GM12878 (cell line): ENCODE measurements around the gene TMEM53. TPM values are rescaled to one million over a fixed set of nuclear protein-coding genes. Genes with fewer than 3 reads are reported as not detected.

Source experiments
- ATF2 ChIP-seq: IDR thresholded peaks from 2 replicates; pipeline ENCODE4 v1.6.1; 2012; ENCODE audit warnings: low read length, inconsistent platforms
- BCL11A ChIP-seq: IDR thresholded peaks from 2 replicates; pipeline ENCODE4 v1.6.1; 2011; ENCODE audit warnings: low read depth, low read length
- CBX3 ChIP-seq: fragments of 200-600 bp; sonication (generic); IDR thresholded peaks from 2 replicates; pipeline ENCODE4 v1.6.1; 2016; ENCODE audit warnings: low read depth, borderline replicate concordance
- CTCF ChIP-seq, 3 experiments: IDR thresholded peaks in 2 of 3; conservative IDR thresholded peaks in 1 of 3; 2 replicates each; pipeline ENCODE4 v1.5.1; 2011; ENCODE audit warnings: low read depth in 3 of 3, low read length in 3 of 3, mild to moderate bottlenecking in 3 of 3, control low read depth in 2 of 3, moderate library complexity in 2 of 3, inconsistent platforms in 1 of 3, mixed read lengths in 1 of 3; ENCODE audit not compliant: control insufficient read depth in 2 of 3, insufficient read depth in 1 of 3; ENCODE audit errors: extremely low read depth in 1 of 3
- EGR1 ChIP-seq, 2 experiments: IDR thresholded peaks; 1 replicate in 1 of 2; 2 replicates in 1 of 2; pipeline ENCODE4 v1.6.1; 2011 to 2012; ENCODE audit warnings: low read depth in 2 of 2, low read length in 2 of 2, borderline replicate concordance in 1 of 2, mild to moderate bottlenecking in 1 of 2, moderate library complexity in 1 of 2
- FOXK2 ChIP-seq: fragments of 450-650 bp; IDR thresholded peaks from 2 replicates; pipeline ENCODE4 v1.6.1; 2017; ENCODE audit warnings: mild to moderate bottlenecking, moderate library complexity
- GABPA ChIP-seq: IDR thresholded peaks from 2 replicates; pipeline ENCODE4 v1.6.1; 2014; ENCODE audit warnings: antibody characterized with exemption, low read depth, mild to moderate bottlenecking, inconsistent platforms
- HDAC6 ChIP-seq: fragments of 200-600 bp; sonication (generic); IDR thresholded peaks from one replicate; pipeline ENCODE4 v1.8.0; 2017; ENCODE audit warnings: antibody characterized with exemption; ENCODE audit not compliant: unreplicated experiment
- IRF4 ChIP-seq: IDR thresholded peaks from 2 replicates; pipeline ENCODE4 v1.6.1; 2011; ENCODE audit warnings: low read depth, low read length
- MEF2A ChIP-seq: IDR thresholded peaks from 2 replicates; pipeline ENCODE4 v1.6.1; 2011; ENCODE audit warnings: low read depth, mild to moderate bottlenecking, low read length, moderate library complexity; ENCODE audit not compliant: insufficient read depth
- MTA3 ChIP-seq: IDR thresholded peaks from 2 replicates; pipeline ENCODE4 v1.6.1; 2012; ENCODE audit warnings: low read length, inconsistent platforms, borderline replicate concordance
- NRF1 ChIP-seq: conservative IDR thresholded peaks from 2 replicates; pipeline ENCODE4 v1.6.1; 2011; ENCODE audit warnings: mild to moderate bottlenecking, low read depth, low read length, improper control_type of control experiment
- PAX8 ChIP-seq: fragments of 450-650 bp; IDR thresholded peaks from 2 replicates; pipeline ENCODE4 v1.6.1; 2017; ENCODE audit warnings: mild to moderate bottlenecking, moderate library complexity
- POU2F2 ChIP-seq: IDR thresholded peaks from 3 replicates; pipeline ENCODE4 v1.6.1; 2011; ENCODE audit warnings: low read depth, mild to moderate bottlenecking, low read length, borderline replicate concordance
- RBBP5 ChIP-seq: fragments of 200-600 bp; sonication (generic); conservative IDR thresholded peaks from 2 replicates; pipeline ENCODE4 v1.6.1; 2016
- SIN3A ChIP-seq: IDR thresholded peaks from 2 replicates; pipeline ENCODE4 v1.6.1; 2012; ENCODE audit warnings: low read depth, low read length, improper control_type of control experiment
- SREBF2 ChIP-seq: IDR thresholded peaks from 2 replicates; pipeline ENCODE4 v1.6.1; 2012; ENCODE audit warnings: mild to moderate bottlenecking, low read length
- STAT1 ChIP-seq: fragments of 450-650 bp; conservative IDR thresholded peaks from 2 replicates; pipeline ENCODE4 v1.6.1; 2014; ENCODE audit warnings: antibody characterized with exemption, mild to moderate bottlenecking
- TAF1 ChIP-seq: IDR thresholded peaks from 2 replicates; pipeline ENCODE4 v1.6.1; 2011; ENCODE audit warnings: mild to moderate bottlenecking, low read depth, low read length, borderline replicate concordance
- TCF3 ChIP-seq: IDR thresholded peaks from 2 replicates; pipeline ENCODE4 v1.6.1; 2012; ENCODE audit warnings: low read depth, mild to moderate bottlenecking, low read length, borderline replicate concordance; ENCODE audit not compliant: insufficient read depth
- YY1 ChIP-seq: IDR thresholded peaks from 2 replicates; pipeline ENCODE4 v1.6.1; 2011; ENCODE audit warnings: low read depth, mild to moderate bottlenecking, low read length
- ZZZ3 ChIP-seq: IDR thresholded peaks from 2 replicates; pipeline ENCODE4 v1.6.1; 2011; ENCODE audit warnings: low read depth; ENCODE audit not compliant: control insufficient read depth, insufficient read length
- polyA plus RNA-seq, 11 experiments: library from polyadenylated mRNA; depleted of rRNA in 4 of 11; unstranded in 6 of 11; stranded (reverse) in 5 of 11; fragments of >200 nt; fragmentation: Nextera tagmentation in 4 of 11; fragmentation: Illumina TruSeq in 1 of 11; extraction: Ambion mirVana in 4 of 11; extraction: Trizol in 1 of 11; gene quantifications; 1 replicate in 1 of 11; 2 replicates in 10 of 11; pipeline versions ENCODE4 v1.2.1 to v1.2.3, GENCODE V29; 2011 to 2016; ENCODE audit warnings: inconsistent platforms in 2 of 11, missing spikeins in 2 of 11, low read depth in 1 of 11
- total RNA-seq, 4 experiments: library from RNA; depleted of rRNA in 3 of 4; stranded (reverse); fragments of >200 nt in 3 of 4; fragmentation: Illumina TruSeq in 1 of 4; extraction: Trizol in 1 of 4; gene quantifications; 2 replicates each; pipeline versions ENCODE4 v1.2.1 to v1.2.3, GENCODE V29; 2013 to 2021
- TF ChIP-seq, protein P1 (sequence below): fragments of 450-650 bp; IDR thresholded peaks from 2 replicates; pipeline ENCODE4 v1.6.1; 2018; ENCODE audit warnings: borderline replicate concordance, mild to moderate bottlenecking; ENCODE audit not compliant: partially characterized antibody
- TF ChIP-seq, protein P2 (sequence below): fragments of 450-650 bp; IDR thresholded peaks from 2 replicates; pipeline ENCODE4 v1.6.1; 2016; ENCODE audit warnings: mild to moderate bottlenecking

TMEM53 gene
- total and polyA plus RNA-seq, 10 of the 15 experiments (the other 5 are each of a cell fraction or from before 2014, with no cell fraction given): 3.1 to 23.9 (median 11.1) TPM

- TF ChIP-seq SIN3A (peak; percentile 43; the same call in 1 of the 2 replicates), PAX8 (no peak), POU2F2 (no peak; the same call in 2 of the 3 replicates), YY1 (no peak), TAF1 (0 out of 2 replicates have a peak, but pooled peaks have one; percentile 13), ATF2 (no peak), HDAC6 (no peak), CBX3 (no peak), FOXK2 (no peak), RBBP5 (no peak), STAT1 (peak; percentile 80; the same call in 1 of the 2 replicates), MEF2A (no peak), MTA3 (no peak), TCF3 (no peak), BCL11A (no peak), EGR1 (IDR thresholded peaks at IDR 0.05; ENCODE audit: borderline replicate concordance in 1 of 2, low read depth in 2 of 2, low read length in 2 of 2) (peak in 1 of 2 experiments; percentile 81; a peak in 2 of 3 replicates), ZZZ3 (no peak), SREBF2 (0 out of 2 replicates have a peak, but pooled peaks have one; percentile 43), NRF1 (peak; percentile 55), CTCF (IDR thresholded peaks at IDR 0.05 in 2 of 3, conservative IDR thresholded peaks at IDR 0.05 in 1 of 3; ENCODE audit: control insufficient read depth in 2 of 3, extremely low read depth in 1 of 3, insufficient read depth in 1 of 3, low read depth in 3 of 3, low read length in 3 of 3) (0 out of 6 replicates have a peak, but pooled peaks of 1 of the 3 experiments have one; percentile 15), GABPA (no peak), IRF4 (no peak)
- TF ChIP-seq, protein P1, sequence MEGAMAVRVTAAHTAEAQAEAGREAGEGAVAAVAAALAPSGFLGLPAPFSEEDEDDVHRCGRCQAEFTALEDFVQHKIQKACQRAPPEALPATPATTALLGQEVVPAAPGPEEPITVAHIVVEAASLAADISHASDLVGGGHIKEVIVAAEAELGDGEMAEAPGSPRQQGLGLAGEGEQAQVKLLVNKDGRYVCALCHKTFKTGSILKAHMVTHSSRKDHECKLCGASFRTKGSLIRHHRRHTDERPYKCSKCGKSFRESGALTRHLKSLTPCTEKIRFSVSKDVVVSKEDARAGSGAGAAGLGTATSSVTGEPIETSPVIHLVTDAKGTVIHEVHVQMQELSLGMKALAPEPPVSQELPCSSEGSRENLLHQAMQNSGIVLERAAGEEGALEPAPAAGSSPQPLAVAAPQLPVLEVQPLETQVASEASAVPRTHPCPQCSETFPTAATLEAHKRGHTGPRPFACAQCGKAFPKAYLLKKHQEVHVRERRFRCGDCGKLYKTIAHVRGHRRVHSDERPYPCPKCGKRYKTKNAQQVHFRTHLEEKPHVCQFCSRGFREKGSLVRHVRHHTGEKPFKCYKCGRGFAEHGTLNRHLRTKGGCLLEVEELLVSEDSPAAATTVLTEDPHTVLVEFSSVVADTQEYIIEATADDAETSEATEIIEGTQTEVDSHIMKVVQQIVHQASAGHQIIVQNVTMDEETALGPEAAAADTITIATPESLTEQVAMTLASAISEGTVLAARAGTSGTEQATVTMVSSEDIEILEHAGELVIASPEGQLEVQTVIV: peak; percentile 85
- TF ChIP-seq, protein P2, sequence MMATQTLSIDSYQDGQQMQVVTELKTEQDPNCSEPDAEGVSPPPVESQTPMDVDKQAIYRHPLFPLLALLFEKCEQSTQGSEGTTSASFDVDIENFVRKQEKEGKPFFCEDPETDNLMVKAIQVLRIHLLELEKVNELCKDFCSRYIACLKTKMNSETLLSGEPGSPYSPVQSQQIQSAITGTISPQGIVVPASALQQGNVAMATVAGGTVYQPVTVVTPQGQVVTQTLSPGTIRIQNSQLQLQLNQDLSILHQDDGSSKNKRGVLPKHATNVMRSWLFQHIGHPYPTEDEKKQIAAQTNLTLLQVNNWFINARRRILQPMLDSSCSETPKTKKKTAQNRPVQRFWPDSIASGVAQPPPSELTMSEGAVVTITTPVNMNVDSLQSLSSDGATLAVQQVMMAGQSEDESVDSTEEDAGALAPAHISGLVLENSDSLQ: peak; percentile 100
Observed at GRCh38 chr1:44674113-44675000, at the start of gene TMEM53, which contains the start of gene ARMH1 (continued).
